Stimulated activated CD8-positive, alpha-beta memory T cell treated with anti-CD3 and anti-CD28 coated beads, Interleukin-2, amount 100 ng/mL, for 48 hours (primary cell): Measurements from ENCODE around the gene ADGRB2.

Experiments used
- DNase-seq, 2 donors: peaks; one replicate each; pipeline ENCODE4 v3.0.0-alpha.2; 2020; ENCODE audit warnings: low read depth in 2 of 2

Gene ADGRB2

DNA sequence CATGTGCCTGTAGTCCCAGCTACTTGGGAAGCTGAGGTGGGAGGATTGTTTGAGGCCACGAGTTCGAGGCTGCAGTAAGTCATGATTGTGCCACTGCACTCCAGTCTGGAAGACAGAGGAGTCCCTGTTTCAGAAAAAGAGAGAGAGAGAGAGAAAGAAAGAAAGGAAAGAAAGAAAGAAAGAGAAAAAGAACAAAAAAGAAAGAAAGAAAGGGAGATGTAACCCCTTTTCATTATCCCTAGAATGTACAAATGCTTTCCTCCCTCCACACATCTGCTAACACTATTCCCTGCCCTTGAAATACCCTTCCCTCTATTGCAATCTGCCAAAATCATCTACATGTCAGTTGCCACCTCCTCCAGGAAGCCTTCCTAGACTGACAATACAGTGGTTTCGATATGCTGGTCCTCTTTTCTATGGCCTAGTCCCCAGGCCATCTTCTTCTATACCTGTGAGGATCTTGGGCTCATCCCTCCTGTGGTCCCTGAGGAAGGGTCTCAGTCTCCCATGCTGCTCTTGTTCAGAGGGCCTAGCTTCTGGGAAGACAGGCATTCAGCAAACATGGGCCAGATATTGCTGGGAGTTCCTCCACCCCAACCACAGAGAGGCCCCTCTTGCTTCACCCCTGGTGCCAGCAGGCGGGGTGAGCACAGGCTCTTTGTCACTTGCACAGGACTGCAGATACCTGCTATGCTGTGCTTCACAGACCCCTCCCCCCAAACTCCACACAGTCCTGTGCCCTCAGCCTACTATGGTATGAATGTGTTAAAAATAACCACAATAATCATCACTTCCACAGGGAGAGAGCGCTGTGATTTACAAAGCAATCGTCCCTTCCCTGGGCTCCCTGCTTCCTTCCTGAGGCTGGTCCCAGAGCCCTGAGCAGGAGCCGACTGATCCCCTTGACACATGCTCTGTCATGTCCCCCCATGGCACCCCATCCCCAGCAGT, 14.1 kb downstream of the ADGRB2 start:
- DNase-seq: no peak

DNA sequence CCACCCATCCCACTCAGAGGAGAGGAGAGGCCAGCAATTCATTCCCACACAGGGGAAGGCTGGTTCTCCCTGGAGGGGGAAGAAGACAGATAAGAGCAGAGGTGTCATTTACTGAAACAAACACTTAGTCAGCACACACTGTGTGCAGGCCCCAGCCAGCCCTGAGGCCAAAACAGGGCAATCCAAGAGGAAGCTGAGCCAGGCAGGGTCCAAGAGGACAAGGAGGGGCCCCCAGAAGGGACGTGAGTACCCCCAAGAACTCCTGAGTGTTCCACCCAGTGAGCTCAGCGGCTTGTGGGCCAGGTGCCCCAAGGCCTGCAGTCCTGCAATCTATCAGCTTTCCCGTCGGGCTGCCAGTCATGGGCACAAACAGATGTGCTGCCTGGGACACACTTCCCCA, 15.8 kb downstream of the ADGRB2 start:
- DNase-seq: no peak

DNA sequence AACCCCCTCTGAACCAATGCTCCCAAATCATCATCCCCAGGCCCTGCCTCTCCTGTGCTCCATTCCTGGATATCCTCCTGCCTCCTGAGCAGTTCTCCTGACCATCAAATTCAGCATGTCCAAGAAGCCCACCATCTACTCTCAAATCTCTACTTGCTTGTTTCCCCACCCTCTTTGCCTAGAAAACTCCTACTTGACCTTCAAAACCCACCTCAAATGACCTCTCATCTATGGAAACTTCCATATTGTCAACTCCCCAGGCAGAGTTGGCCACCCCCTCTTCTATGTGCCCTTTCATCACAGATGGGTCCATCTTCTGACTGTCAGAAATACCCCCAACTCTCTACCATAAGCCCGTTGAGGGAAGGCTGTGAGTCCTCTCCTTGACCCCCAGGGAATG, 16.8 kb downstream of the ADGRB2 start:
- no peak for DNase-seq

DNA sequence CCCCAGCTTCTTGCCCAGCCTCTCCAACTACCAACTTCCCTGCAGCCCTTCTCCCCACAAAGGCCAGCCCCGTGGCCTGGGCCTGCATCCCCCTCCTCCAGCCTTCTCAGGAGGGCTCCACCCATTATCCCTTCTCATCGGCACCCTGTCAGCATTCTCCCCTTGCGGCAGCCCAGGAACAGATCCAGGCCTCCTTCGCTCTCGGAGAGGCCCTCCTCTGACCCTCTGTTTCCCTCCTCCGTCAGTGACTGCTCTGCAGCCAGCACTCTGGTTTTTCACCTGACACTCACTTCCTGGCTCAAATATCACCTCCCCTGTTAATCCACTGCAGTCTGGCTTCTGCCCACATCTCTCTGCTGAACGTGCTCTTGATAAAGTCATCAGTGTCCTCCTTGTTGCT, 17.5 kb downstream of the ADGRB2 start:
- DNase-seq: no peak

DNA sequence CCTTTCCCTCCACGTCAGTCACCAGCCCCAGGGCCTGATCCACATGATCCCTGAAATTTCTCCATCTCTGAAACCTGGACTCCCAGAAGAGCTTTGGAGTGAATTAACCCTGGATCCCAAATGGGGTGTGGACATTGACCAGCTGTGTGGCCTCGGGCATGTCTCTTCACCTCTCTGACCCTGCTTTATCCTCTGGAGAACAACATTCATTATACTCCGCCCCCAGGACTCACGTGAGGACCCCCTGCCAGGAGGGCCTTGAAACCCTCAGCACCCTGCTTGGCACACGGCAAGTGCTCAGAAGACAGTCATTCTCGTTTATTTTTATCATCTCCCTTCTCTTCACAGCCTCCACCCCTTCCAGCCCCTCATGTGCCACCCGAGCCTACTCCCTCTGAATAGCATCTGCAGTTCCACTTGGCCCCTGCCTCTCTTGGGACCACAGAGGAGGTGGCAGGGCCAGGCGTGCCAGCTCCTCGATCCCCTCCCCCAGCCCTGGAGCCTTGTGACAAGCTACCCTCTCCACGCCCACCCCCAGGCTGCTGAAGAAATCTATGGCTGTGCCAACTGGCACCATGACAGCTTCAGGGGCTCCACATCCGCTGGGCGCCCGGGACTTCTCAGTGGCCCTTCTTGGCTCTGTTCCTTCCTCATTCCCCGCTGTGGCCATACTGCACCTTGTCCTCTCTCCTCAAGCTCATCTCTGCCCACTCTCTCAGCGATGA, 18.0 kb downstream of the ADGRB2 start:
- DNase-seq: no peak

DNA sequence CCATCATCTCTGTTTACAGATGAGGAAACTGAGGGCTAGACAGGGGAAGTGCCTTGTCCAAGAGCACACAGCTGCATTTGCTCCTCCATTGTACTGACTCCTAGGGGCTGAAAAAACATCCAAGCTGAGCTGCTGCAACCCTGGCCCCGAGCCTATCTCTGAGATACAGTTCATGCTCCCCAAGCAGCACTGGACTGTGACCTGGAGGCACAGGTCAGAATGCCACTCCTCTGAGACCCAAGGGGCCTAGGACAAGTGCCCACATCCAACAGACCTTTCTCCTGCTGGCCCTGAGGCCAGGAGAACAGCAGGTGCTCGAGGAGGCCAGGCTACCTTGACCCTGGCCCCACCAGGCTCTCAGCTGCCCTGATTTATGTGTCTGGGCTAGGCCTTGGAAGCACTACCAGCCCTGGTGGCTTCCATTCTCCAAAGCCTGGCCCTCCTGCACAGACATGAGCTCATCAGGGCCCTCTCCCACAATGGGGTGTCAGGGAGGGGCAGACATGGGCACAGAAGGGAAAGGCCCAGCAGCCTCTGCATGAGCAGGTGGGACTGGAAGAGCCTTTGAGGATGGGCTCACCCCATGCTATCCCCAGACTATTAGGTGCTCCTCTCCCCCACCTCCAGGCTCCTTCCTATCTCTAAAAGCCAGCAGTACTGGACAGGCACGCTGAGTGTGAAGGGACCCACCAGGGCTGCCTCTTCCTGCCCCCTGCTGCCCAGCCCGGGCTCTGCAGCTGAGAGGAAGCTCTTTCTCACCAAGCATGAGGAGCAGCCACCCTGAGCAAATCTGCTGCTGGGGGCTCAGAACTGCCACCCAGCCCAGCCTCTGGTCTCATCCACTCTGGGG, 18.8 kb downstream of the ADGRB2 start:
- peak; percentile 51 to 61 for DNase-seq

DNA sequence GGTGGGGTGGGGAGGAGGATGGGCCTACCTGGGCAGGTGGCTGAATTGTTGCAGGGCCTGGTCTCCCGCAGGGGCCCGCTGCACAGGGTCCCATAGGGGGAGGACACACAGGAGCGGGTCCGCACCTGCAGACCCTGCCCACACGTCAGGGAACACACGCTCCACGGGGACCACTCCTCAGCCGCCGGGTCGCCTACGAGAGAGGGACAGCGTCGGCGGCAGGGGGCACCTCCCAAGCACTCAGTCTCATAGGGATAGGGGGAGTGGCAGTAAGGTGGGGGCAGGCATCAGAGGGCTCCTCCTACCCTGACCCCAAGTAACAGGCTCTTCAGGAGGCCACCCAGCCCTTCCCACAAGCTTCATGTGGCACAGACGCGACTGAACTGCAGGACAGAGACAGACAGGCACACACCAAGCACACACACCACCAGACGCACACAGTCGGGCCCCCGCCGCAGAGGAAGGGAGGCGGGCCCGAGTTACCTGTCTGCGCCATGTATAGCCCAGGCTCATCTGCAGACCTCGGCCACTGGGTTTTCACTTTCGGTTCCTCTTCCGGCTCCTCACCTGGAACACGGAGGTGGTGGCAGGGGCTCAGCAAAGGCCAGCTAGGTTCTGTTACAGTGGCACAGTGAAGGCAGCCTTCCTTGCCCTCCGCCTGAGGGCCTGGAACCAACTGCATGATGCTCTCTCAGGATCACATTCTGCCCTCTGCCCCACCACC, 19.8 kb downstream of the ADGRB2 start:
- no peak for DNase-seq

DNA sequence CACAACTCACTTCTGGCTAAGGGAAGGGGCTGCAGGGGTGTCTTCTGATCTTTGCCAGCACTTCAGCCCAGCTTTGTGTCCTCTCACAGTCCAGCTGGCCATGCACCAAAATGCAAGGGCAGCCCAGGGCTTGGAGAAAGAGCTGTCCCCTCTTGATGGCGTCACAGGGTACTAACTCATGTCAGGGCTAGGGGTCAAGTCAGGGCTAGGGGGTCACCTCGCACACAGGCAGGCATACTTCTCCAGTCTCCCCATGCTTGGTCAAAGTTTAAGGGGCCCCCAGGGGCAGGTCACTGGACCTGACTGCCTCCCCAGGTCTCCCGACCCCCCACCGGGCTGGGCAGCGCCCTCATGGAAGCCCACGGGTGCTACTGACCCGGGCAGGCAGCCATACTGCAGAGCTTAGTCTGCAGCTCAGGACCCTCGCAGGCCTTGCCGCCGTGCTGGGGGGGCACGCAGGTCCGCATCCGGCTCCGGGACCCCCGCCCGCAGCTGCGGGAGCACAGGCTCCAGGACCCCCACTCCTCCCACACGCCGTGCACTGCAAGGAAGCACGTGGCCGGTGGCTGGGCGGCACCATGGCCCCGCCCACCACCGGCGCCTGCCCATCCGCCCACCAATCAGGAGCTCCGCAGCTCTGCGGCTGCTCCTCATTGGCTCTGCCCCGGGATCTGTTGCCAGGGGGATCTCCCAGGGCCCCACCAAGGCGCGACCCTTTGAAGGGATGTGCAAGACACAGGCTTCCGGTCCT, 21.5 kb downstream of the ADGRB2 start:
- no peak for DNase-seq

DNA sequence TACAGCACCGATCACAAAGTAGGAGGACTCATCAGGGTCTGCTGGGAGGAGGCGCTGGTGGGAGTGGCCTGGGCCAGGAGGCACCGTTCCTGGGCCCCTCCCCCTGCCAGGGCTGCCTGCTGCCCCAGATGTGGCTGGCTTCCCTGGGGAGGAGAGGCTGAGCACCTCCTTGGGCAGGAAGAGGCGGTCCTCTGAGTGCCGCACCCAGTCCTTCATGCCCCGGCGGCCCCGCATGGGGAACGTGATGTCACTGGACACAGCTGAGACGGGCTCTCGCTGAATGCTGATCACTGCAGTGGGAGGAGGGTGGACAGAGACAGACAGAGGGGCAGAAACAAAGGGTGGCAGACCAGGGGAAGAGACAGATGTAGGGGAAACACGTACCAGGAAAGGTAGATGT, 24.8 kb downstream of the ADGRB2 start:
- no peak for DNase-seq

DNA sequence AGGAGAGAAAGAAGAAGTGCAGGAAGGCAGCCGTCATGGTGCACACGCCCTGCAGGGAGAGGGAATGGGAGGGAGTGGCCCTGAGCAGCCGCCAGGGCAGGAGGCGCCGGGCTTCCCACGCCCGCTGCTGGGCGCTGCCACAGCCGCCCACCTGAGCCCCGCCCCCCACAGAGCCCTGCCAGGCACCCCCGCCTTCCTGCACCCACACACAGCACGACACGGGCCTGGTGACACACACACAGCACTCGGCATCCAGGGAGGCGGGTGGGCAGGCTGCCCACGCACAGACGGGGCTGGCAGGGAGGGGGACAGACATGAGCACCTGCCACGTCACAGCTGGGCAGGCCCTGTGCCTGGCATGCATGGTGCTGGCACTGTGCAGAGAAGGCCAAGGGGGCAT, 27.5 kb downstream of the ADGRB2 start:
- no peak for DNase-seq

DNA sequence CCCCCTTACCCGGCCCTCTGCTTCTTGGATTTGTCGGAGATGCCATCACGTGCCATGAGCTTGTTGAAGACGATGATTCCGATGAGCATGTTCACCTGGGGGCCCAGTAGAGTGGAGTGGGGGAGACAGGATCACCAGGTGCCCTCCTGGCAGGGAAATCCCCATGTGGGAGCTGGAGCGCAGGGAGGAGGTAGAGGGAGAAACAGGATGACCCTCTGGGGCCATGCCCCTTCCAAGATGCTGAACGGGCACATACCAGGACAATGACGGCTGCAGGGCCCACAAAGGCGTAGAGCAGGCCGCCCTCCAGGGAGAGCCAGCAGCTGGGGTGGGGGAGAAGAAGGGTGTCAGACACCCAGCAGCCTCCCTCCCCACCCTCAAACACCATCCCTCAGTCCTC, 28.6 kb downstream of the ADGRB2 start:
- no peak for DNase-seq

DNA sequence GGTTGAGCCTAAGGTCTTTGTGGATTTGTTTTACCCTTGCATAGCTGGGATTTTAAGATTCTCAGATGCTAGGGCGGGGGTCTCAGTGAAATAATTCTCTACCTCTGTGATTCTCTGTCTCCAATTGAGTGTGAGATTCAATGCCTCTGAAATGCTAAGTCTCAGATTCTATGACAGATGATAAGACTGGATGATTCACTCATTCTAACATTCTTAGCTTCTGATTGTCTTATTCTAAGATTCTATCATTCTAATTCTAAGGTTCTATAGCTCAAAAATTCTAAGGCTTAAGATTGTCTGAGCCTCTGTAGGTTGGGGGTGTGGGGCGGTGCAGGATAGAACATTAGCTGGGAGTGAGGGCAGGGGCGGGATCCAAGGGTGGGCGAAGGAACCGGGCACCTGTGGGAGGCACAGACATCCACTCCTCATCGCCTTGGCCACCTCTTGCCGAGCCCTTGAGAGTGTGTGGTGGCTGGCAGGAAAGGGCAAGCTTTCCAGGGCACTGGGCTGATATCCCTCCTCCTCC, 29.5 kb downstream of the ADGRB2 start:
- DNase-seq: no peak

DNA sequence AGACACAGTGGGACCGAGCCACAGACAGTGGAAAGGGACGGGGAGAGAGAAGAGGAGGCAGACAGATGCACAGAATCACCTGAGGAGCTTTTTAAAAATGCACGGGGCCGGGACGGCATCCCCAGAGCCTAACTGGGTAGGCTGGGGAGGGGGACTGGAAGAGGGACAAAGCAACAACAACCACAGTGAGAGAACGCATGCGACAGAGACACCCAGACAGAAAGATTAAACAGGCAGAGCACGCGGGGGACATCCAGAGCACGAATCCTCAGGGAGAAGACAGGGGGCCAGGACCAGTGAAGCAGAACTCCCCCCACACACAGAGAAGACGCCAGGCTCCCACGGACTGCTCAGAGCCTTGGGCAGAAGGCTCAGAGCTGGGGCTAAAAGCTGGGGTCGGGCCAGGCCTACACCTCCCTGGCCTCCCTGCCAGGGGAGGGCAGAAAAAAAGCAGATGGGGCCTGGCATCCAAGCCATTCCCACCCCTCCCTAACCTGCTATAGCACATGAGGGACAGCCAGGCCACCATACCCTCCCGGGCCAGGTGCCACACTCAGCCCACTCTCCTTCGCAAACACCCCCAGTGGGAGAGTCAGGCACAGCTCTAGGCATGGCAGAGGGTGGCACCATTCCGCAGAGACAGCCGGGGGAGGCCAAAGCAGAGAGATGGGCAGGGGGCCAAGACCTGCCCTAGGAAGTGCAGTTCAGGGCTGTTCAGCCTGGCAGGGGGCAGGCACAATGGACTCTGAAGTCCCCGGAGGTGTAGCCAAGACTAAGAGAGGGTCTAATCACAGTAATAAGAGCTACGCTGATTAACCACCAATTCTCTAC, 30.5 kb downstream of the ADGRB2 start:
- no peak for DNase-seq

DNA sequence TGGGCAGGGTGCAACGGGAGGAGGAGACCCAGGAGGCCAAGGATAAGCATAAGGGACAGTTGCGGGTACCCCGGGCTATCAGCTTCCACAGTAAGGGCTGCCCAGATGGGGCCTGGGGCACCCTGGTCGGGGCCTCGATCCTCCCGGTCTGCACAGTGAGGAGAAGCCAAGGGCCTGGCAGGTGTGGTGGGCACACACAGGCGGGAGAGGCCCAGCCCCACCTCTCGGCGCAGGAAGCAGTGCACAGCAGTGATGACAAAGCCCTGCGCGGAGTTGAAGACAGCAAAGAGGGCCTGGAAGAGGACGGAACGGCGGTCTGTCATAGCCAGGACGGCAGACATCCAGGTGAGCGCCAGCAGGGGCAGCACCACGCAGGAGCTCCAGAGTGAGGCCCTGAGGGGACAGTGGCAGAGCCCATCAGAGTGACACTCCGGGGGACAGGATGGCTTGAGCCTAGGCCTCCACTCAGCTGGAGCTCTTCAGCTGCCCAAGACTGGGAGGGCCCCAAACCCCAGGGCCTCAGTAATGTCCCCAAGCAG, 31.3 kb downstream of the ADGRB2 start:
- DNase-seq: no peak

DNA sequence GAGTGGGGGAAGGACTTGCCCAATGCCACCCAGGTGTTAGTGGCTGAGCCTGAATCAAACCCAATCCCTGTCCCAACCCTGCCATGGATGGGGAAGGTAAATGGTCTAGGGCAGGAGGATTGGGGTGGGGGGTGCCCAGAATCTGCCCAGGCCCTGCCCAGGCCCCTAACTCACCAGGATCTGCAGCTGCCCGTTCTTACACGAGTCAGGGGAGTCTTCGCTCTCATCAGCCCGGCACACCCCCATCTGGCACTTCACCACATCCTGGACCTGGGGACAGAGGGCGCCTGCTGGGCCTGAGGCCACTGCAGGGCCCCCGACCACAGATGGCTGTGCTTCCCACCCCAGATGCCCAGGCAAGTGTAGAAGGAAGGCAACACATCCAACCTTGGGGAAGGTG, 31.8 kb downstream of the ADGRB2 start:
- no peak for DNase-seq

DNA sequence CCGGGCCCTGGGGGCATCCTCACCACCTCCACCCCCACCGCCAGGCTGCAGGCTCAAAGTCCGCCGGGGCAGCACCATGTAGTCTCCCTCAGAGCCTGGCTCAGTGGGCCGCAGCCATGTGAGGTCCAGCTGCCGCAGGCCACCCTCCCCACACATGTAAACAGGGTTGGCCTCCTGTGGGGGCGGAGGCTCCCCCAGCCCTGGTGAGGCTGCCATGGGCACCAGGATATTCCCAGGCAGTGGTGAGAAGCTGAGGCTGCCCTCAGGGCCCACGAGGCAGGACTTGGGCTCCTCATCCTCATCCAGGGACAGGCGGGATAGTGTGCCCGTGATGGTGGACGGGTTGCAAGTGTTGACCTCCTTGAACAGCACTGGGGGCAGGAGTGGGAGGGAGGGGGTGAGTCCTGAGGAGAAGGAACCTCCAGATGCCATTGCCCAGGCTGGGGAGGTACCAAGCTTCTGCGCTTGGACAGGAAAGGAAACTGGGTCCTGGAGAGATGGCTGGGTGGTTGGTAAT, 33.0 kb downstream of the ADGRB2 start:
- no peak for DNase-seq

DNA sequence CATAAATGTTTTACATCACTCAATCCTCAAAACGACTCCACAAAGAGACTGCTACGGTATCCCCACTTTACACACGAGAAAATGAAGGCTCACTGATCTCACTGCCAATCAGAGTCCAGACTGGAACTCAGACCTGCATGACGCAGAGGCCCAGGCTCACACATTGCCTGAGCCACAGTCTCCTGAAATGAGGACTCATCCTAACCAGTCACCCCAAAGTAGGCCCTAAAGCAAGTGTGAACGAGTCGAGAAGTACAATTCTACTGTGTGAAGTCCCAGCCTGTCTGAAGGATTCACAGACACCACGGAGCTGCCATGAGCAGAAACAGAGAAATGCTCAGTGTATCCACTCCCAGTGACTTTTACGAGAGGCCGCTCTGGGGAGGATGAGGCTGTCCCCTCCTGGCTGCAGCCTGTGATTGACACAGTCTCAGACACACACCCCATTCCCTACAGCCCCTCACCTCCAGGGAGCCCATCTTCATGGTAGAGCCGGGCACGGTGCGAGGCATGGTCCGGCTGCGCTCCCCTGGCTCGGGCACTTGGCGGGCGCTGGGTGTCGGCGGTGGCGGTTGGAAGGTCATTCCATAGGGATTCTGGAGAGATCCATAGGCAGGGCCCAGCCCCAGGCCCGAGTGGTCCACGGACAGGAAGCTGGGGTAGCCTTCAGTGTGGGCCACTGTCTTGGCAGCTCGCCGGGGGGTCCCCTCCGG, 33.6 kb downstream of the ADGRB2 start:
- DNase-seq: no peak

DNA sequence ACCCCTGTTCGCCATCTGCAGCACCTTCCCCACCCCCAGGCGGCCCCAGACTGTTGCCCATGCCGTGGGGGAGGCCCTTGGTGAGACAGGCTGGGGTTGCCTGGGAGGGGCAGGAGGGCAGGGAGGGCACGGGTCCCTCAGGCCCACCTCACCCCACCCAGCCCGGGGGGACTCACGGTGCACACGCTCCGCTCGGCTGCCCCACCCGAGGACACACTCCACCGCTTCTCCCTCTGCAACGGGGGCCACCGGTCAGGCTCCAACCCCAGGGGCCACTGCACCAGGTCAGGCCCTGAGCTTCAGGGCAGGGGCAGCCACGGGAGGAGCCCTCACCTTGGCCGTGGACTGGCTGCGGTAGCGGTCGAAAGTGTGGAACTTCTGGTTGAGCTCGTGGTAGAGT, 36.3 kb downstream of the ADGRB2 start:
- no peak for DNase-seq
